GM18505 (cell line): ENCODE data around the gene PDCL2.

Source experiments
- ATAC-seq: cut with Tn5 transposase; IDR thresholded peaks from one replicate; pipeline ENCODE4 v1.9.1; 2021; ENCODE audit not compliant: unreplicated experiment
- POLR2A ChIP-seq: IDR thresholded peaks from 4 replicates; pipeline ENCODE4 v1.6.1; 2011; ENCODE audit warnings: borderline replicate concordance; ENCODE audit not compliant: insufficient read depth, insufficient read length; ENCODE audit errors: extremely low read depth

PDCL2 gene

GRCh38 chr4:55543858-55544257 lies 48.2 kb downstream of the PDCL2 start:
- no peak for ATAC-seq
- no peak for TF ChIP-seq POLR2A

- TF ChIP-seq POLR2A: no peak
- no peak for ATAC-seq
Measured at GRCh38 chr4:55540271-55540670, 51.8 kb downstream of the PDCL2 start.

- TF ChIP-seq POLR2A: no peak
- ATAC-seq: no peak
Measured at GRCh38 chr4:55539658-55540057, 52.4 kb downstream of the PDCL2 start.

- no peak for TF ChIP-seq POLR2A
Measured at GRCh38 chr4:55538531-55538930, 53.5 kb downstream of the PDCL2 start.

GRCh38 chr4:55534306-55534705 lies 57.7 kb downstream of the PDCL2 start:
- ATAC-seq: no peak
- no peak for TF ChIP-seq POLR2A

More at GRCh38 chr4:55538531-55538930, 53.5 kb downstream of the PDCL2 start:
- no peak for ATAC-seq

- TF ChIP-seq POLR2A: no peak
- no peak for ATAC-seq
Measured at GRCh38 chr4:55530691-55531090, 61.4 kb downstream of the PDCL2 start.

- TF ChIP-seq POLR2A: no peak
Measured at GRCh38 chr4:55530167-55530566, 61.9 kb downstream of the PDCL2 start.

GRCh38 chr4:55528491-55528890 lies 63.6 kb downstream of the PDCL2 start:
- no peak for ATAC-seq
- no peak for TF ChIP-seq POLR2A

More at GRCh38 chr4:55530167-55530566, 61.9 kb downstream of the PDCL2 start:
- ATAC-seq: no peak

GRCh38 chr4:55524844-55525571 lies 67.0 kb downstream of the PDCL2 start:
- no peak for TF ChIP-seq POLR2A
- no peak for ATAC-seq

GRCh38 chr4:55518442-55518841 lies 73.6 kb downstream of the PDCL2 start:
- no peak for TF ChIP-seq POLR2A
- ATAC-seq: no peak

GRCh38 chr4:55517526-55518229 lies 74.4 kb downstream of the PDCL2 start:
- peak; percentile 73 for ATAC-seq
- TF ChIP-seq POLR2A: no peak

GRCh38 chr4:55512922-55513571 lies 79.0 kb downstream of the PDCL2 start:
- ATAC-seq: no peak
- TF ChIP-seq POLR2A: no peak

GRCh38 chr4:55512077-55512476 lies 80.0 kb downstream of the PDCL2 start:
- TF ChIP-seq POLR2A: no peak
- no peak for ATAC-seq

GRCh38 chr4:55510685-55511084 lies 81.4 kb downstream of the PDCL2 start:
- TF ChIP-seq POLR2A: no peak
- ATAC-seq: no peak

- no peak for TF ChIP-seq POLR2A
- no peak for ATAC-seq
Measured at GRCh38 chr4:55509266-55509665, 82.8 kb downstream of the PDCL2 start.

GRCh38 chr4:55507612-55508011 lies 84.4 kb downstream of the PDCL2 start:
- TF ChIP-seq POLR2A: no peak
- ATAC-seq: no peak
